Epithelial cell of esophagus (primary cell): ENCODE results near the gene NXPH2.

ENCODE experiments used
- DNase-seq: peaks from one replicate; pipeline ENCODE4 v3.0.0; 2010; ENCODE audit warnings: low read depth
- H3K4me3 ChIP-seq: 2 replicates; pipeline ENCODE4 v1.5.1; 2011; ENCODE audit warnings: mild to moderate bottlenecking, low read length, control low read depth
- TF ChIP-seq, protein P1 (sequence below): IDR thresholded peaks from 2 replicates; pipeline ENCODE4 v1.5.1; 2011; ENCODE audit warnings: low read depth, mild to moderate bottlenecking, low read length, control low read depth, inconsistent platforms; ENCODE audit not compliant: insufficient read depth; ENCODE audit errors: missing control alignments

The NXPH2 gene

DNA sequence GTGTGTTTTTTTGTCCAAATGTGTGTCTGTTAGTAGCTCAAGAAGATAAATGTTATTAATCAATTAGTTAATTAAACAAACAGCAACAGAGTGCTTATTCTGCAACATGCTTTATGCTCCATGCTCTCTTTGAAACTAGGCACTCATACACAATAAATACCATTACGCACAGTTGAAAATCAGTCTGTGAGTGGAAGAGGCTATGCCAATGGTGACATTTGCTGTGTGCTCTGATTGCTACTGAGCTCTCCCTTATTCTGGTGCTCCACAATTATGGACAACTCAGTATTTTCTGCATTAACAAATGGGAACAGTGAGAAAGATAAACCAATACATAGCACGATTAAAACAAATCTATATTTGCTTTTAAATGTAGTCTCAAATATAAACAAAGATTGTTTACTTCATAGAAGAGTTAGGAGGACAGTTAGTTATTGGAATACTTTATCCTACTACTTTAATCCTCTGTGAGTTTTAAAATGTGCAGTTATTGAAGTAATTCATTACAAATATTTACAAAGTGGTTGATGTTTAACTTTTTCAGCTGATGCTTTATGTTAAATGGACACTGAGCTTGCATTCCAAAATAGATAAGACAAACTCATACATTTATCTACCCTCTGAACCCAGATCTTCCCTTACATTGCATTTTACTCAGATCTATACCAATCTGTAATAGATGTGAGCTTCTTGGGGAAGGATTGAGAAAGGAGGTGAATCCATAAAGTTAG lies 55.3 kb downstream of the NXPH2 start:
- H3K4me3 ChIP-seq, result no peak overlapping the region
- DNase-seq, result no peak
- TF ChIP-seq, protein P1, sequence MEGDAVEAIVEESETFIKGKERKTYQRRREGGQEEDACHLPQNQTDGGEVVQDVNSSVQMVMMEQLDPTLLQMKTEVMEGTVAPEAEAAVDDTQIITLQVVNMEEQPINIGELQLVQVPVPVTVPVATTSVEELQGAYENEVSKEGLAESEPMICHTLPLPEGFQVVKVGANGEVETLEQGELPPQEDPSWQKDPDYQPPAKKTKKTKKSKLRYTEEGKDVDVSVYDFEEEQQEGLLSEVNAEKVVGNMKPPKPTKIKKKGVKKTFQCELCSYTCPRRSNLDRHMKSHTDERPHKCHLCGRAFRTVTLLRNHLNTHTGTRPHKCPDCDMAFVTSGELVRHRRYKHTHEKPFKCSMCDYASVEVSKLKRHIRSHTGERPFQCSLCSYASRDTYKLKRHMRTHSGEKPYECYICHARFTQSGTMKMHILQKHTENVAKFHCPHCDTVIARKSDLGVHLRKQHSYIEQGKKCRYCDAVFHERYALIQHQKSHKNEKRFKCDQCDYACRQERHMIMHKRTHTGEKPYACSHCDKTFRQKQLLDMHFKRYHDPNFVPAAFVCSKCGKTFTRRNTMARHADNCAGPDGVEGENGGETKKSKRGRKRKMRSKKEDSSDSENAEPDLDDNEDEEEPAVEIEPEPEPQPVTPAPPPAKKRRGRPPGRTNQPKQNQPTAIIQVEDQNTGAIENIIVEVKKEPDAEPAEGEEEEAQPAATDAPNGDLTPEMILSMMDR, result no peak

DNA sequence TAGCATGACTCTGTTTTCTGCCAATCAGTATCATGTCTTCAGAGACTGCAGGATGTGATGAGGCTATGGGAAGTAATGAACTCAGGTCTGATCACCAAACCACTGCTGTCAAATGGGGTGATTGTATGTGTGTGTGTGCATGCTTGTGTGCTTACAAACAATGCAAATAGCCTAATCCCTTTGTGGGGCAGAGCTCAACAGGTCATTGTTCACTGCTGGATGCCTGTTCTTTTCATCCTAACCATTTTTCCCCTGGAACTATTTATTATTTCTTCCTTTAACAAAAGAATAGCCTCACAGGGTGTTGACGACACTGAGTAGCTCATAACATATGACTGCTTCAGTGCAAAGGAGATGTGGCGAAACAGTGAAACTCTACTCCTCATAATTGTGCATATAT lies 55.9 kb downstream of the NXPH2 start:
- TF ChIP-seq, protein P1, result no peak
- DNase-seq, result no peak
- H3K4me3 ChIP-seq, result no peak overlapping the region

DNA sequence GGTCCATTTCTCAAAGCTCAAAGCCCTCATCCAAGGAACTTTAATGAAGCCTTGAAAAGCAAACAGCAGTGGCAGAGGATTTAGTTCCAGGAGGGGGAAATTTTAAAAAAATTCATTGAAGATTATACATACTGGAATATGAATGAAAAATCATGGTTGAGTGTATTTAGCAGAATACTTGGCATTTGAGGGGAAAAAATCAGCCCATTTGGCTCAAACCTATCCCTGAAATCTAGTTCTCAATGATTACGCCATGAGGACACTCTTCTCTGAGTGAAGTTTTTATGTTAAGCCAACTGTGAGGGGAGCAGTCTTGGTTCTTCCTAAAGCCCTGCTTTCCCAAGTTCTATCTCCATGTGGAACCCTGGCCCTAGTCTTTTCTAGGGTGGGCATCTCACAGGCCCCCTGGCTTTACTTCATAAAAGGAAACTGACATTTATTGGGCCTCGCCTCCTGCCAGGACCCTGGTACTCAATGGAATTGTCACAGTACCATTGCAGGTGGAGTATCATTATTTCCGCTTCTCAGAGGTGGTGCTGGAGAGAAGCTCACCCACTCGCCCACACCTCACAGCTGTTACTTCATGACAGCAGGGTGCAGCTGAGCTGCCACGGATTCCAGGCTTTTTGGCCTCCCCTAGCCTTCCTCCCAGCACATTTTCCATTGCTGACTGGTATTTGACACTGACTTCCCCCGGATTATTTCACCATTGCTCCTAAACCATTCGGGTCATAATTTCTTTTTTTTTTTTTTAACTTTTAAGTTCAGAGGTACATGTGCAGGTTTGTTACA lies 56.8 kb downstream of the NXPH2 start:
- TF ChIP-seq, protein P1, result no peak
- H3K4me3 ChIP-seq, result no peak overlapping the region
- DNase-seq, result no peak

DNA sequence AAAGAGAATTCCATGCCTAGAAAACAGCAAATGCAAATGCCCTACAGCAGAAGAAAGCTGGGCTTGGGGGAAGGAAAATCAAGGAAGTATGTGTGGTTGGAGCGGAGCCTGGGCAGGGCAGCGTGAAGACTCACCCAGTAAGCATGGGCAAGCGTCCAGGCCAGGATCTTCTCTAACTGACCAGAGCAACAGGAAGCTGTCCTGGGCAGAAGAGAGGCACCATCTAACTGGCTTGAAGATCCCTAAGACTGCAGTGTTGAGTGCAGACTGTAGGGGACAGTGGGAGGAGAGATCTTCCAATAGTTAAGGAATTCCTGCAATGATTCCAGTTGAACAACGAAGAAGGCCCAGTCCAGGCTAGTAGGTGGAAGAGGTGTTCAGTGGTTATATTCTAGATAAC lies 57.9 kb downstream of the NXPH2 start:
- no peak for DNase-seq
- H3K4me3 ChIP-seq, result no peak overlapping the region
- TF ChIP-seq, protein P1, result no peak

DNA sequence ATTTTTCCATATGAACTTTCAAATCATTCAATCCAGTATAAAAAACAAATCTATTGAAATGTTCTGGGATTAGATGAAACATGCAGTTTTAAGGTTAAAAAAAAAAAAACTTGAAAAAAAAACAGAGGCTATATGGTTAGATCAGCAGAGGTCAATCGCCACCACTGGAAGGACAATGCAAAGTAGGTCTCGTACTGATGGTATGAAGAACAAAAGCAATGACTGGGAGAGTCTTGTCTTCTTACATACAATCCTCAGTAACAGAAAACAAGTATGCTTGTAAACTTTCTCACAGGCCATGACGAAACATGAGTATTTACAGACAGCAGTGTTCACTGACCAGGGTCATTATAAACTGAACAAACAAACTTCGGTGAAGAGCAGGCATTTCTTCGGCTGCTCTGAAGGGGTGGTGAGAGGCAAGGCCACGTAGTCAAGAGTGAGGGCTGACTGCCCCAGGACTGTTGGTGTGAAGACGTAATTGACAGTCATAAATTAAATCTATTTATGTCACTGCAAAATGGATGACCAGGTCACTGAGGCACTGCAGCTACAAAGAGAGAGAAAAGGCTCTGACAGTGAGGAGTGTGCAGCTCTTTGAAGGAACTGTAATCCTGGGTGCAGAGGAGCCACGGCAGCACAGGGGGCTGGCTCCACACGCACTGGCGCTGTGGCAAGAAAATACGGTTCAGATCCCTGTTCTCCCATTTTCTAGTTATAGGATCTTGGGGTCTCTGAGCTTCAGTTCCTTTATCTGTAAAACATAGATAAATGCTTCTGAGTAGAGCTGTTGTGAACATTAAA lies 60.0 kb downstream of the NXPH2 start:
- DNase-seq, result no peak
- H3K4me3 ChIP-seq, result no peak overlapping the region
- TF ChIP-seq, protein P1, result no peak

DNA sequence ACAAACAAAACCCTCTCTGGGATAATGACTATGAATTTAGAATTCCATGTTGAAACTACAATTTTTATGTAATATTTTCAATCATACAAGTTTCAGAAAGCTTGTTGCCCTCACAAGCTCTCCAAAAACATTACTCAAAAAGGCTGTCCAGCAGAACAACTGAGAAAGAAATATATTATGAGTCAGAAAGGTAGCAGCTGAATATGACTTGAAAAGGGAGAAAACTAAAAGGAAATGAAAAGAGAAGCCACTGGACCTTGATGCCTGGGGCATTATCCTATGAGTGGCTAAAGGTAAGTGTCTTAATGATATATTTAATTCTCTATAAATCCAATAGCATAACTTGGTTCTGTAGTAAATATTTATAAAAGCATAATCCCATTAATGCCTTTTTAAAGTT lies 61.8 kb downstream of the NXPH2 start:
- no peak for DNase-seq
- TF ChIP-seq, protein P1, result no peak

More for the DNA sequence above, 61.8 kb downstream of the NXPH2 start:
- no peak overlapping the region for H3K4me3 ChIP-seq
